GM19324 (cell line): ENCODE measurements around the gene PUM1.

Experiments
- ATAC-seq: cut with Tn5 transposase; IDR thresholded peaks from one replicate; pipeline ENCODE4 v1.9.1; 2021; ENCODE audit warnings: mild to moderate bottlenecking, moderate library complexity; ENCODE audit not compliant: unreplicated experiment, low FRiP score

PUM1 gene

DNA sequence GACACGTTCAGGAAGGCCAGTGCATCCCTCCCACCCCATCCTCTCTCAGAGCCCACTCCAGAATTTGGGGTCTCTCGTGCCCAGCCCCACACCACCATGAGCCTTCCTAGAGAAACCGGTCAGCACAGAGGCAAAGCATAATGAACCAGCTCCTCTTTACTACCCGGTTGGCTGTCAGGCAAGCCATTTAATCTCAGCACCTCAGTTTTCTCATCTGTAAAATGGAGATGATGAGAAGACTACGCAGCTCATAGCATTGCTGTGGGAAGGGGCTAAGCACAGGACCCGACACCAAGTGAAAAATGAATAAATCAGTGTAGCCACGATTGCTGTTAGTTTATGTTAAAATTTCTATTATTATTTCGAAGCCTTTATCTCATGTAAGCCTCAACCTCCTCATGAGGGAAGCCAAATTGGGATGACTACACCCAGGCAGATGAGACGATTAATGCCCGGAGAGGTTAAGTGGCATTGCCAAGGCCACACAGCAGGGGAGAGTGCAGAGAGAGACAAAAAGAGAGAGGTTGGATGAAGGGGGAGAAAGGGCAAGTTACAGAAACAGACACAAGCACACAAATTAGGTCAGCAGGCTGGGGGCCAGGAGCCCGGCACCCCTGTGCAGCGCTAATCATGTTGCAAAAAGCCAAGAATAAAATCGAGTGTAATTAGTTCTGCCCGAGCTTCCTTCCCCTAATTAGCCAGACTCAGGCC lies 182.7 kb downstream of the PUM1 start:
- ATAC-seq, result no peak
